GM12891 (cell line): Measurements from ENCODE around the gene TBL1XR1.

ENCODE experiments used
- PAX5 ChIP-seq: IDR thresholded peaks from 2 replicates; pipeline ENCODE4 v1.6.1; 2011; ENCODE audit warnings: low read length, moderate library complexity, mild to moderate bottlenecking; ENCODE audit not compliant: insufficient read depth, severe bottlenecking
- POLR2A ChIP-seq: IDR thresholded peaks from 2 replicates; pipeline ENCODE4 v1.6.1; 2011; ENCODE audit warnings: low read depth, low read length, control low read depth
- POLR2AphosphoS5 ChIP-seq: IDR thresholded peaks from 2 replicates; pipeline ENCODE4 v1.6.1; 2011; ENCODE audit warnings: low read depth, low read length, control low read depth
- POU2F2 ChIP-seq: IDR thresholded peaks from 2 replicates; pipeline ENCODE4 v1.6.1; 2011; ENCODE audit warnings: low read depth, mild to moderate bottlenecking, control low read depth, low read length, moderate library complexity
- SPI1 ChIP-seq: IDR thresholded peaks from 2 replicates; pipeline ENCODE4 v1.6.1; 2011; ENCODE audit warnings: low read depth, low read length, control low read depth
- TAF1 ChIP-seq: IDR thresholded peaks from 2 replicates; pipeline ENCODE4 v1.6.1; 2011; ENCODE audit warnings: low read depth, low read length, control low read depth

- no peak for TF ChIP-seq POLR2AphosphoS5
- TF ChIP-seq POLR2A = no peak
- no peak for TF ChIP-seq TAF1
- TF ChIP-seq POU2F2 = no peak
- no peak for TF ChIP-seq PAX5
- TF ChIP-seq SPI1 = peak; percentile 53
Measured at GRCh38 chr3:177109688-177110330, 87.5 kb downstream of the TBL1XR1 start.
